CD4-positive, alpha-beta T cell treated with Interleukin-15 for 1 hour (primary cell): Measurements from ENCODE around the gene ZSCAN2.

ENCODE experiments used
- DNase-seq: peaks from one replicate; pipeline ENCODE4 v3.0.0-alpha.2; 2020

The ZSCAN2 gene

DNA sequence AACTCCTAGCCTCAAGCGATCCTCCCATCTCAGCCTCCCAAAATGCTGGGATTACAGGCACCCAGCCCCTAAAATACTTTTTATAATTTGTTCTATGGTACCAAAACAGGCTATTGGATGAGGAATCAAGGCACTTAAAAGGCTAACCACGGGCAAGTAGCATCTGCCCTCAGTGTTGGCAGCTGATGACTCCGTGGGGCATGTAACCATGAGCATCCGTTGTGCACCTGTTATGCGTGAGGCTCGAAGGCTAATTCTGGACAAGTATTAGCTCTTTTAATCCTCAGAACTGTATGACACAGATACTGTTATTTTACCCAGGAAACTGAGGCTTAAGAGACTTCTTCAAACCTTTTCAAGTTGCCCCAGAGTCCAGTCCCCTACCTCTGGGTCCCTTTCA is 43.0 kb downstream of the ZSCAN2 start:
- DNase-seq: no peak

DNA sequence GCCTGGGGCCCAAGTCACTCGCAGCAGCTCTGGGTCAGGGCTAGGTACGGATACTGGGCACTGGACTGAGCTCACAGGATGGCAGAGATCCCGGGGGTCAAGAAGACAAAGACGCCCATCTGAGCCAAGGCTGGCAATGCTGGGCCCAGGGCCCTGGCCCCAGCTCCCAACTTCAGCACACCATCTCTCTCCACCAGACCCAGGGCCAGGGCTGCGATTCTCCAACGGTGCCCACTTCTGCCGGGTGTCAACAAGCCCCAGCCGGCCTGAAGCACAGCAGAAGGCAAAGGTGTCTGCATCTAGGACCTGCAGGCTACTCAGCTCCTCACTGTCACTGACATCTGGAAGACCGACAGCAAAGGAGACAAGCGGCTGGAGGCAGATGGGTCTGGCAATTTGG is 44.7 kb downstream of the ZSCAN2 start:
- no peak for DNase-seq

DNA sequence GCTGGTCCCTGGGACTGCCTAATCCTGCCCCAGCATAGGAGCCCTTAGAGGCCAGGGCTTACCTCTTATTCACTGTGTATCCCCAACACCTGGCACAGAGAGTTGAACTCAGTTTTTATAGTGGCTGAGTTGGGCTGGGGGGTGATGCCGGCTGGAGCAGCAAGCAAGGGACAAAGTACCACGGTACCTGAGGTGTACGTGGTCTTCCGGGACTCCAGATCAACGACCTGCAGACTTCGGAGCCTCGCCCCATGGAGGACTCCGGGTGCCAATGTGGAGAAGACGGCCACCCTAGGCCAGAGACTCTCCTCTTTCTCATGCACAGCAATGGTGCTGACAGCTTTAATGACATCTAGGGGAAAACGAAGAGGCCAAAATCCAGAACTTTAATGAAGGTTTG is 45.2 kb downstream of the ZSCAN2 start:
- no peak for DNase-seq

DNA sequence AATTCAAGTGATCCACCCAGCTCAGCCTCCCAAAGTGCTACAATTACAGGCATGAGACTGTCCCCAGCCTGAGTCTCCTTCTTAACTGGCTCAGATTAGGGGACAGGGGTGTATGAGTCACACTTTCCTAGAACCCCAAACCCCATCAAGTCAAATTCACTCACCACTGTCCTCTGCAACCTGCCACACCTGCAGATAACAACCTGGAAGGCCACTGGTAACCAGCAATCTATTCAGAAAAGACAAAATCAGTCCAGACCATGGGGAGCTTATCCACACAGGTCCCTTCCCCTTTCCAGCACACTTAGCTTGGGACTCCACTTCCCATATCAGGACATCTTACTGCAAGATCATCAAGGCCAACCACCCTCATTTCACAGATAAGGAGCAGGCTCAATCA is 46.9 kb downstream of the ZSCAN2 start:
- DNase-seq: no peak

DNA sequence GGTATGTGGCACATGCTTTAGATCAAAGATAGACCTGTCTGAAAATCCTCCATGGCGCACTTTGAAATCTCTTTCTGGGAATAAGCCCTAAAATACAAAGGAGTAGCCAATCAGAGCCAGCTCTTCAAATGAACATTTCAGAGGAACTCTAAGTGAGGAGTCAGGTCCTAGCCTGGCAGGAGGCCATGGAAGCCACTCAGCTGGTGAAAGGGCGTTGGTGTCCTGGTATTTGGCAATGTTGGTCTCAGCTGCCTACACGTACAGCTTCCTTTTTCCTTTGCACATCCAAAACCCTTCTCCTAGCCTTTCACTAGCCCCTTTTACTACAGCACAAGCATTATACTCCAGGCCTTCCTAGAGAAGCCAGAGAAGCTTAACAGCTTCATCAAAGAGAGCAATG is 47.7 kb downstream of the ZSCAN2 start:
- DNase-seq: no peak

DNA sequence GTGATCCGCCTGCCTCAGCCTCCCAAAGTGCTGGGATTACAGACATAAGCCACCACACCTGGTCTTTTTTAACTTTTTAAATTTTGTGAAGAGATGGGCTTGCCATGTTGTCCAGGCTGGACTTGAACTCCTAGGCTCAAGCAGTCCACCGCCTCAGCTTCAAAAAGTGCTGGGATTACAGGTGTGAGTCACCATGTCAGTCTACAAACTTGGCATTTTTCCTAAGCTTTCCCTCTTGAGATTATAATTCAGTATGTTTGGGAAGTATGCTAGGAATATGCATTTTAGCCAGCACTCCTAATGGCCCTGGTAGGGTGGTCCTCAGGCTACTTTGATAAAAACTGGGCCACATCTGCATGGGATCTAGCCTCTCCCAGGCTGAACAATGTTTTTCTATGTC is 48.9 kb downstream of the ZSCAN2 start:
- no peak for DNase-seq

DNA sequence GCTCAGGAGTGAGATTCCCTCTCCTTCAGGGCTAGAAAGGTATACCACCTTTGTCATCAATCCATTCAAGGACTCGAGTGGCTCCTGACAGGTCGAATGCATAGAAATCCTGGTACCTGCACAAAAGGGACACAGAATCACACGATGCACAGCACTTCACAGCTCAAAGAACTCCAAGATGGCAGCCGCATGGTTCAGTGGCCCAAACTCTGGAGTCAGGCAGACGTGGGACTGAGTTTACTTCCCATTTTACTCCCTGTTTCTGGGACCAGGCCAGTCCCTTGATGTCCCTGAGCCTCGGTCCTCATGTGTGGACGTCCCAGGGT is 52.7 kb downstream of the ZSCAN2 start:
- DNase-seq: no peak

DNA sequence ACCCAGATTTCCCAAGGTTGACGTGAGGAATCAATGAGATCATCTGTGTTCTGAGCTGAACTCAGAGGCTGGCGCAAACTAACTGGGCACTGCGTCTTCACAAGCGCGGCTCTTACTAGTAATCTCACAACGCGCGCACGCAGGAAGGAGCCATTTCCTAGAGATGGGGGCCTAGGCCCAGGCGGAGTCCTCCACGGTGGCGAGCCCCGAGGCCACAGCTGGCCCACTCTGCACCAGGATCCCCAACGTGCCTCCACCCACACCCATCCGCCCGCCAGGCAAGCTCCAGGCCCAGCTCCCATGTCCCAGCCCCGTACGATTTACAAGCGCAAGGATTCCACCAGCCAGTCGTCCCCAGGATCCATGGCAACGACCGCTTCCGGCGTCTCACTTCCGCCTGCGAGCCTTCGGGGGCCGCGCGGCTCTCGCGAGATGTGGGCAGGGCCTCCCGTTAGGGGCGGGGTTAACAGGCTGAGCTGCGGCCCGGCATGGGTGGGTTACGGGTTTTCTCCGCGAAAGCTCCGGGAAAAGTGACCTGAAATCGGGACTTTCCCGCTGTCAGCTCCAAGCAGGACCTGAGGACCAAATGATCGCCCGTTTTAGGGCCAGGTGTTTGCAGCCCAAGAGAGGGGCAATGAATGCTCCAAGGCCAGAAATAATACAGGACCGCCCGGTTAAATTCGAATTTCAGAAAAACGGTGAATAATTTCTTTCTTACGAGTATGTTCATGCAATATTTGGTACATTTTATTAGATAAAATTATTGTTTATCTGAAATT is 53.3 kb downstream of the ZSCAN2 start, which contains the start of gene WDR73:
Gene WDR73 (minus strand): TSS at position 374 of the 779 bp plus-strand sequence. CDS start 9 bp downstream, at position 365.
- DNase-seq: peak; percentile 93

DNA sequence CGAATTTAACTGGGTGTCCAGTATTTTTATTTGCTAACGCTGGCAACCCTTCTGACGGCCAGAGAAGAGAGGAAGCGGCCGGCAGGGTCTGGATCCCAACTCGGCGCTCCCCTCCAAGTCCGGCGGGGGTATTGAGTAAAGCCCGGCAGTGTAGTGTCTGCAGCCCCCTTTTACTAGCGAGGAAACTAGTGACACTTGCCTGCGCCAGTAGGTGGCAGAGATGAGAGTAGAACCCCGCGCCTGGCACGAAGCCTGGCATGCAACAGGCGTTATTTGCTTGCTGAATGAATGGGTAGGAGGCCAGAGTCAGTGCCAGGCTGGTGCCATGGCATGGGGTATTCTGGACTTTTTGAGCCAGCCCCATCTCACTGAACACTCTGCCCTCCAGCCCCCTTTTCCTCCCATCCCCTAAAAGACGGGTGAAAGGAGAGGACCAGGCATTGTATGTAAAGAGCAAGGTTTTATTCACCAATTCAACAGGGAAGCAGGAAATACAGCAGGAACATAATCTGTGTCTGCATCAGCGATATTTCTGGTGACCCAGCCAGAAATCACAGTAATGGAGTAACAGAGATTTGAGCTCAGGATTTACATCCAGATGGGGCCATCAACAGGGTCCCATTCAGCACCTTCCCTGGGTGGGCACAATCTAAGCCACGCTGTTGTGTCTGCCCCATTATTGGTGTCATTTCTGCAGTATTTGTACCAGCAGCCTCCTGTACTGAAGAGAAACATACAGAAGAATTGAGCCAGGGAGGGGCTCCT is 54.1 kb downstream of the ZSCAN2 start:
- DNase-seq: peak; percentile 80

DNA sequence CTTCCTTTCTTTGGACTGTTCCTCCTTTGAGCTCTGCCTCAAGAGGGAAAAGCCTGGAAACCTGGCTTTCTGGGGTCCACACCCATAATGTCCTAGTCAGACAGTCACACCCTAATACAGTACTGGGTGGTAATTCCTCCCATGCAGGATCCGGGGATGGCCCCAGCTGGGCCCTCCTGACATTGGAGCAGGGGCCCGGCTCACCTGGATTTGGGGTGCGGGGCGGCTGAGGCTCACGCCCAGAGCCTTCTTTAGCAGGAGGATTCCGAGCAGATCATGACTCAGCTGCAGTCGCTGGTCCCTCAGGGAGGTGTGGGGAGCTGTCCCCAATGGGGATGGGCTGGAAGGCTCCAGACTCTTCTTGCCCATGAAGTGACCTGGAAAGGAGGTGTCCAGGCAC is 56.2 kb downstream of the ZSCAN2 start:
- DNase-seq: no peak

DNA sequence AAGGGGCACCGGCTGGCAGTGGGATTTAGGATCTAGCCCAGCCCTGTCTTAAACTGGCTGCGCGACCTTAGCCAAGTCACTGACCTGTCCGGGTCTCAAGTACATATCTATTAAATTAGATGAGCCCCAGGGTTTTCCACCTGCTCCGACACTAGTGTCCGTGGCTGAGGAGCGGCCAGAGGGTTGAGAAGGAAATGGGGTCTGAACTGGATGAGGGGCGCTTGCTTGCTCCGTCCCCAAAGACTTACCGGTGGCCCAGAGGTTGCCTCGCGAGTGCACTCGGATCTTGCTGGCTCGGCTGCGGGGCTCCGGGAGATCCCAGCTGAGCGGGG is 56.9 kb downstream of the ZSCAN2 start:
- no peak for DNase-seq

DNA sequence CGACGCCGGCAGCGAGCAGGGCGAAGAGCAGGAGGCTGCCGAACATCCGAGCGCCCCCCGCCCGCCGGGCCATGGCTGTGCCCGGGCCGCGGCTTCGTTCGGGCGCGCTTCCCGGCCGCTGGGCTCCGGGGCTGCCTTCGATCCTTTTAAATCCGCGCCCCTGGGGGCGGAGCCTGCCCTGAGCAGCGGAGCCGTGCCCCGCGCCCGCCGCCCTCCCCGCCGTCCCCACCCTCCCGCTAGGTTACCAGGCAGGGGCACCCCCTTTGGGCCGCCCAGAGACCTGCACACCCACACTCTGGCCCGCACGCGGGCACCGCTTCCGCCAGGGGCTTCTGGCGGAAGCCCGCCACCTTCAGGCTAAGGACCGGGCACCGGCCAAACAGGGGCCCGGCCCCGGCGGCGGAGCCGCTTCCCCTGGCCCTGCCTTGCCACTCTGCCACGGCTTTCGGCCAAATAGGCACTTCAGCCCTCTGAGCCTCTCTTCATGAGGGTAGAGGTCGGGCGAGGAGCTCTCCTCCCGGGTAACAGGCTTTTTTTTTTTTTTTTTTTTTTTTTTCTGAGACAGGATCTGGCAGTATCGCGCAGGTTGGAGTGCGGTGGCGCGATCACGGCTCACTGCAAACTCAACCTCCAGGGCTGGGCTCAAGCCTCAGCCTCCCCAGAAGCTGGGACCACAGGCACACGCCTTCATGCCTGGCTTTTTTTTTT is 57.4 kb downstream of the ZSCAN2 start, which contains the start of gene NMB:
Gene NMB (minus strand): TSS at position 120 of the 708 bp plus-strand sequence. CDS start 47 bp downstream, at position 73.
- DNase-seq: peak; percentile 89

DNA sequence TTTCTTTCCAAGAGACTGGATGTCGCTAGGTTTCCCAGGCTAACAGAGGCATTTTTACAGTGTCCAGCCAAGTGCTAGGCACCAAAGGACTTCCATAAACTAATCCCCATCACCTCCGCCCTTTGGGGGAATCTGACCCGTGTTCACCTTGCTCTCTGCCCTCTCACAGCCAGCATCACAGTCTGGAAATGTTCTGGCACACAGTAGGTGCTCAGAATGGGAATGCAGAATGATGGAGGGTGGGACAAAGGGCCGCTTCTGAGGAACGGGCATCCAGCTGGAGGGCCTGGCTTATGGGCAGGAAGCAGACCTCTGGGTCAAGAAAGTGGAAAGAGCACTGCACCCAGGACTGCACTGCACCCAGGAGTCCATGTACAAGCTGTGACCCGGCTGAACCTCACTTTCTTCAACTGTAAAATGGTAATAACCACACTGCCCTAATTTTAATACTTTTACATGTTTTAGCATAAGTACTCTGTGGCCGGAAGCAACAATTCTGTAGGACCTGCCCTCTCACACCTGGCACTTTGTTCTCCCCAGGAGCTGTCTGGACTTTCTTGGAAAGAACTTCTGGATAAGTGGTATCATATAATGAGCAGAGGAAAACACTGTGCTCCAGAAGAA is 58.1 kb downstream of the ZSCAN2 start:
- no peak for DNase-seq

DNA sequence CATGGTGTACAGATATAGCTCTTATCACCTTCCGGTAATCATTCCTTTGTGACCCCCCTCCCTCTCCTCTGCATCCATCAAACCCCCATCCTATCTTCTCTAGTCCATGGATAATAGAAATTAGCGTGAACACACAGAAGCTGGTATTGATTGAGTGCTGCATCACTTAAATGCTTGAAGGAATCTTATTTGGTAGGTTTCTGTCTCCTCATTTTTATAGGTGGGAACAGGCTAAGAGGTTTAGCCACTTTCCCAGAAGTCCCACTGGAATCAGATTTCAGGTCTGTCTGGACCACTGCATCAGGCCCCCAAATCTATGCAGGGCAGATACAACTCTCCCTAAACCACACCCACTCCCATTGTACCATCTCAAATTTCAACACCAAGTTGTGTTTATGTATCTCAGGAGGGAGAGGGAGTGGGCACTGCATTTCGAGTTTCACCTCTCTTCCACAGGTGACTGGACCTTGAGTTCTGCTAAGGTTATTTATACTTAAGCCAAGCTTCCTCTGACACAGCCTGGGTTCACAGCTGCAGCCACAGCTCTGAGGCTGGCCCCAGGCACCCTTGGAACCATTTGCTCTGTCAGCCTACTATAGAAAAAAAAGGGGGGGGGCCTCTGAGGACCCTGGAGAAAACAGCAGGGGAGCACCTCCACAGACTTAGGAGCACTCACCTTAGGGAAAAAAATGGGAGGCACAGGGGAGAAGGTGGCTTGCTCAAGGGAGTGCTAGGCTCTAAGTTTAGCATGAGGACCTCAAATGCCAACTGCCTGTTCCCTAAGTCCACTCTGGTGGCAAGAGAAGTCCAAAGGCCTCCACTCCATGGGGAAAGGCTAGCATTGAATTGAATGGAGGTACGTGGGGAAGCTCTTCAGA is 59.3 kb downstream of the ZSCAN2 start:
- DNase-seq: no peak

DNA sequence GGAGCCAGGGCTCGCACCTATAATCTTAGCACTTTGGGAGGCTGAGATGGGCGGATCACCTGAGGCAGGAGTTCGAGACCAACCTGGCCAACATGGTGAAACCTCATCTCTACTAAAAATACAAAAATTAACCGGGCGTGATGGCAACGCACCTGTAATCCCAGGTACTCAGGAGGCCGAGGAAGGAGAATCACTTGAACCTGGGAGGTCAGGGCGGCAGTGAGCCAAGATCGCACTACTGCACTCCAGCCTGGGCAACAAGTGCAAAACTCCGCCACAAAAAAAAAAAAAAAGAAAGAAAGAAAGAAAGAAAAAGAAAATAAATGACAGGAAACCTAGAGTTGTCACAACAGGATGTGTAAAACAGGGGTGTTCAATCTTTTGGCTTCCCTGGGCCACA is 60.2 kb downstream of the ZSCAN2 start:
- DNase-seq: no peak

DNA sequence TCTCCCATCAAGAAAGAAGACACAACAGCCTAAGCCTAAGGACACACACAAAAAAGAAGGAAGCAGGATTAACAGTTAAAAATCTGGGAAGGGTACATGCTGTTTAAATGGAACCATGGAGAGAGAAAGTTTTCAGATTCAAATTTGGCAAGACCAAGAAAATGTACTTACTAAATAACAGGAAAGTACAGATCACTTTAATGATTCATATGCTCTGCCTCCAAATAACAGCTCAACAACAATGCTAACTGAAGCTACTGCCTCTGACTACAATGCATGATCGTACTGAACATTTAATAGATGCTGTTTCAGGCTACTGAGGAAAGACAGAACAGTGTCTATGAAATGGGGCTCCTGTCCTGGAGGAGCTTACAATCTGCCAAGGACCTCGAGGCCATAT is 65.6 kb downstream of the ZSCAN2 start:
- no peak for DNase-seq

DNA sequence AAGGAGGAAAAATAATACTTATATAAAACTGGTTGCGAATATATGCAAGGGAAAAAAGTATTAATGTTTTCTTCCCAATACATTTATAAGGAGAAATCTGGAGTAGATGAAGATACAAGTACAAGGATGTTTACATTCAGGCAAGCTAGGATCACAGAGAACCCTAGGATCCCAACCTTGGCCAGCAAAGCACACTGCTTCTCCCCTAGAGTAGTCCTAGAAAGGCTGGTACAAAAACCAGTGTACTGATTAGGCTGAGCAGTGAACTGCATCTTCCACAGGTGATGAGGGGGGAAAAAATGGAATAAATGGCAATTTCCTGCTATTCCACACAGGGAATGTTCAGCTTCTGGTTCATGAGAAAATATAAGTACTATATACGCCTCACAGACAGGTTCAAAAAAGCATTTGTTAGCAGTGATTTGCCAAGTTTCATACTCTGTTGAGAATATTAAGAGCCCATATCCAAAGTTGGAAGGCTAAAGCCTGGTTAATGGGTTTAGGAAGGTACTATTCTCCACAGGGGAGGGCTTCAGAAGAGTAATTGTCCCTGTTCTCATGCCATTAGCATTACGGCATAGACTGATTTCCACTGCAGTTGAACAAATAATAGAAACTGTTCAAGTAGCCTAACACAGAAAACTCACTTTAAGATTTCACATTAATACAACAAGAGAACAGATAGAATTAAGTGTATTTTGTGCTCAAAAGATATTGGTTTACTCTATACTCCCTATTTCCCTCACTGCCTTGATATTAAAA is 67.6 kb downstream of the ZSCAN2 start:
- DNase-seq: no peak

DNA sequence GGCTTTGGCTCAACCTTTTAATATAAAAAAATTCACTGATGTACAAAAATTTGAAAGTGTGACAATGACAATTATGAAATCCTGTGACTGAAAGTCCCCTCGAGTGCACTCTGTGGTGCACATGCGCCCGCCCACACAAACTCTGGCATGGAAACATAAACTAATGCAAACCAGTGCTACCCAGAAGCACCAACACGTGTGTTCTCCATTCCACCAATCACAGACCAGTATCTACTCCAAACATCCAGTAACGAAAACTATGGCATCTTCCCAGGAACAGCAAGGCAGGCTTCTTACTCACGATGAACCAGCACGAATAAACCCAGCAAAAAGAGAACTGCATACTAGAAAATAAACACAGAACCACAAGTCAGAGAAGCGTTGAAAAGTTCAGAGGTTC is 68.9 kb downstream of the ZSCAN2 start:
- no peak for DNase-seq

DNA sequence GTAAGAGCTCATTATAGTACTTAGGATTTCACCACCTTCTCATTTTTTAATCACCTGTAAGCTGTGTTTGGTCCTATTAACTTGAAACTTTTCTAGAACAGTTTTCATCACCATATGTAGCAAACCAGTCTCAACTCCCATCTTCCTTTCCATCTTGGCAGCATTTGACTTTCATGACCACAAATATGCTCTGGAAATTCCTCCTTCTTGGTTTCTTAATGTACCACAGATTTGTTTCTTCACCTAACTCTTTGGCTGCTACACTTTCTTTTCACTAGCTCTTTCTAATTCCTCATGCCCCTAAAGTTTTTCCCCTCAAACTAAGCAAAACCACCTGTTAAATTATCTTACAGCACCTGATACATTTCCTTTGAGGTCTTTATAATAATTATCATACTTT is 70.4 kb downstream of the ZSCAN2 start:
- no peak for DNase-seq
